Kidney (tissue), 14 donors: Measurements from ENCODE around the gene CP. TPM values are rescaled to one million over a fixed set of nuclear protein-coding genes. Genes with fewer than 3 reads are reported as not detected.
A peak's percentile ranks its signal among the peaks of the same experiment; 100 is the strongest.

Source experiments
- DNase-seq, 5 donors: peaks; one replicate each; pipeline ENCODE4 v3.0.0-alpha.2; 2013 to 2020
- FAIRE-seq: peaks from 2 replicates; lab custom pipeline; 2012; peaks lifted over from hg19 to GRCh38; lab: Jason Lieb, UNC
- H3K27ac ChIP-seq, 2 donors: one replicate each; pipeline ENCODE4 v1.7.0; 2013; ENCODE audit warnings: low read depth in 2 of 2, low read length in 2 of 2, inconsistent platforms in 1 of 2
- H3K27me3 ChIP-seq: one replicate; pipeline ENCODE4 v1.7.1; 2013; ENCODE audit warnings: low read length, inconsistent platforms; ENCODE audit not compliant: control insufficient read depth, insufficient read depth
- H3K36me3 ChIP-seq, 3 donors: one replicate each; pipeline versions ENCODE4 v1.7.0 to v1.7.1; 2013; ENCODE audit warnings: low read length in 3 of 3, control low read depth in 1 of 3, inconsistent platforms in 1 of 3; ENCODE audit not compliant: insufficient read depth in 3 of 3, control insufficient read depth in 2 of 3
- H3K4me1 ChIP-seq, 3 donors: one replicate each; pipeline versions ENCODE4 v1.7.0 to v1.7.1; 2013; ENCODE audit warnings: low read length in 3 of 3, inconsistent platforms in 1 of 3, low read depth in 1 of 3; ENCODE audit not compliant: control insufficient read depth in 2 of 3, insufficient read depth in 2 of 3
- H3K4me3 ChIP-seq, 3 donors: one replicate each; pipeline versions ENCODE4 v1.7.0 to v1.8.1; 2013; ENCODE audit warnings: low read length in 3 of 3, control low read depth in 1 of 3, inconsistent platforms in 1 of 3
- H3K9ac ChIP-seq, 3 donors: one replicate each; pipeline versions ENCODE4 v1.7.0 to v1.7.1; 2013; ENCODE audit warnings: low read length in 3 of 3, control low read depth in 1 of 3, inconsistent platforms in 1 of 3
- H3K9me3 ChIP-seq, 3 donors: one replicate each; pipeline versions ENCODE4 v1.7.0 to v1.7.1; 2013; ENCODE audit warnings: low read length in 3 of 3, control low read depth in 1 of 3, inconsistent platforms in 1 of 3; ENCODE audit not compliant: control insufficient read depth in 2 of 3, insufficient read depth in 1 of 3
- CTCF ChIP-seq: IDR thresholded peaks from 3 replicates; pipeline ENCODE4 v1.5.1; 2012; ENCODE audit warnings: mild to moderate bottlenecking, moderate library complexity, borderline replicate concordance; ENCODE audit not compliant: insufficient read depth; ENCODE audit errors: extremely low read depth
- intact Hi-C: fragments of 100-400 bp; cut with DNase I; formaldehyde crosslinking; loops from one replicate; pipeline ENCODE4 v1.11.1; 2022
- polyA plus RNA-seq: library from polyadenylated mRNA; stranded (reverse); fragments of 350-450 nt; fragmentation: Illumina TruSeq; extraction: RNeasy Lipid Tissue Mini Kit (QIAGEN cat#74804); gene quantifications from one replicate; pipeline ENCODE4 v1.2.3, GENCODE V29; 2014; ENCODE audit warnings: low read depth, low replicate concordance; ENCODE audit not compliant: insufficient read depth
- total RNA-seq: library from RNA; stranded (reverse); fragmentation: NEBNext Ultra II Directional; extraction: Animal tissue kit (Norgen Biotek cat#: 25700); gene quantifications from one replicate; pipeline ENCODE4 v1.2.1, GENCODE V29; 2021
- donor health status: control.
- donor health status: control.
- donor health status: control.
- donor health status: control.
- donor health status: control.
- donor health status: DM: yes; HTN: yes; CAD: no.
- donor health status: Normal renal cell carcinoma (clear cell type).

Gene CP
- total and polyA plus RNA-seq, 2 donors from 2014 or later: 5.3 to 72.1 TPM

DNA sequence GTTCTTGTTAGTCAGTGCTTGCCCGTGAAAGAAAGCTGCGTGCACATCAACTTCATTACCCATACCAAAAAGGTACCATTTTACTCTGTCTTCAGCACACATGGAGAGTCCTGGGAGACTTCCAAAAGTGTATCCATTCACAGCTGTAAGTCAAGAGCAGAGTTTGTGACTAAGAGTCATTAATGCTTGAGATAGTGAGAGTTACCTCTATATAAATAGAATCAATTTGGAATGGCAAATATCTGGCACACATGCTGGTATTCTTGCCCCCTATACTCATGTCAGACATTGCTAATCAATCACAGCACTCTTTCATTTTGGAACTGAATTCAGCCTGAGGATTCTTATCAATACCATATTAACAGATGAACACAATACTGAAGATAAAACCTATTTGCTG, 14.2 kb downstream of the CP start:
- Histone ChIP-seq H3K27ac (no peak overlapping the region), H3K36me3 (no peaks in the 10 kb centered on the region), H3K9me3 (no peaks in the 10 kb centered on the region), H3K4me1 (no peaks in the 10 kb centered on the region), H3K4me3 (no peak overlapping the region), H3K9ac (no peak overlapping the region), H3K27me3 (no peaks in the 10 kb centered on the region)
- FAIRE-seq: no peak
- DNase-seq: no peak
- TF ChIP-seq CTCF: no peak
- intact Hi-C loops: no loop called here

DNA sequence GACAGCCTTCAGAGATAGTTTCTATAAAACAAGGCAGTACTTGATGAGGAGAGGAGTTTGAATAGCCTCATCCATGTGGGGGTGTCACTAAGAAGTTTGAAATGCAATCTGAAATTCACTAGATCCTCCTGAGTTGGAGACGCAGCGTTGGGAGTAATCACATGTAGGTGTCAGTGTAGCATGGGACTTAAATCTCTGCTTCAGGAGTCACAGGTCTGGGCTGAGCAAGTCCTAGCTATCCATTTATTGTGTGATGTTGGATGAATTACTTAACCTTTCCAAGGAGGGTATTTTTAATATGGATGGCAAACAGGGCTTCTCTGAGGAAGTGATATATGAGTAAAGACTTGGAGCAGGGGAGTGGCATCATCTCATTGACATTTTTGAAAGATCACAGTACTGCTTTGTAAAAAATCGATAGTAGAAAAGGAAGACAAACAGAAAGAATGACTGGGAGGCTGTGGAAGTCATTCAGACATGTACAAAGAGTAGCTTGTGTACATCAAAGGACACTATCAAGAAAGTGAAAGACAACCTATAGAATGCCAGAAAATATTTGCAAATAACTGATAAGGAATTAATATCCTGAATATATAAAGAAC, 17.1 kb downstream of the CP start:
- intact Hi-C loops: no loop called here
- H3K9me3 ChIP-seq: no peaks in the 10 kb centered on the region
- TF ChIP-seq CTCF: no peak
- no peak overlapping the region for H3K27ac ChIP-seq
- no peaks in the 10 kb centered on the region for H3K36me3 ChIP-seq
- no peak overlapping the region for H3K9ac ChIP-seq
- H3K4me1 ChIP-seq: no peaks in the 10 kb centered on the region
- DNase-seq (no peak), FAIRE-seq (no peak)
- no peaks in the 10 kb centered on the region for H3K27me3 ChIP-seq
- H3K4me3 ChIP-seq: no peak overlapping the region

GRCh38 chr3:149203758-149204157, 17.9 kb downstream of the CP start:
- no peak for TF ChIP-seq CTCF
- no peaks in the 10 kb centered on the region for H3K4me1 ChIP-seq
- DNase-seq: no peak
- no peak for FAIRE-seq
- H3K4me3 ChIP-seq: no peak overlapping the region
- no peaks in the 10 kb centered on the region for H3K9me3 ChIP-seq
- H3K27me3 ChIP-seq: no peaks in the 10 kb centered on the region
- no peak overlapping the region for H3K9ac ChIP-seq
- intact Hi-C loops: no loop called here
- no peak overlapping the region for H3K27ac ChIP-seq
- no peaks in the 10 kb centered on the region for H3K36me3 ChIP-seq

DNA sequence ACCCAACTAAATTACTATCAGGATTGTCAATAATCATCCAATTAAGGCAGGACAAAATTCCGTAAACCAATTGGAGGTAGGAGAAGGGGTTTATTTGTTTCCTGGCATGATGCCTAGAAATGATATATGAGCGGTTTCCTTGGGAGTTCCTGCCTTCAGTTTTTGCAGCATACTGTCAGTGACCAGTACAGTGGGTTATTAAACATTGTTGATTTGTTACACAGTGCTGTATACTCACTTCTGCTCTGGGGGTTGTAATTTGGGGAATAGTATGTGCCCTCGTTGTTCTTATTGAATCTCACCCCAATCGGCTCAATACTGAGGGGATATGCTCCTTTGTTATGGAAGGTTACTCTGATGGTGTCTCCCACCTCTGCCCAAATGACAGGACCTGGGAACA, 22.2 kb downstream of the CP start:
- Histone ChIP-seq H3K36me3 (no peaks in the 10 kb centered on the region), H3K27me3 (no peaks in the 10 kb centered on the region), H3K4me1 (no peaks in the 10 kb centered on the region), H3K27ac (no peak overlapping the region), H3K9me3 (no peaks in the 10 kb centered on the region), H3K9ac (no peak overlapping the region), H3K4me3 (no peak overlapping the region)
- DNase-seq: peak in 2 of 5 donors; percentile 22 to 60
- no peak for TF ChIP-seq CTCF
- FAIRE-seq: no peak
- intact Hi-C loops: no loop called here
